Measurements from ENCODE around the gene RAE1.

GRCh38 chr20:57390604-57391438 is 39.8 kb downstream of the RAE1 start, which contains the start of gene RBM38:
- TF ChIP-seq POLR2AphosphoS5 (IDR thresholded peaks at IDR 0.05; ENCODE audit: low read depth, low read length) (peak; percentile 9; the same call in 1 of the 2 replicates), POLR2A (IDR thresholded peaks at IDR 0.05; ENCODE audit: low read depth, low read length) (no peak; the same call in 1 of the 2 replicates)
